K562 (cell line): Measurements from ENCODE around the gene YES1. TPM values are rescaled to one million over a fixed set of nuclear protein-coding genes. Genes with fewer than 3 reads are reported as not detected.

Source experiments
- ARHGAP35 ChIP-seq: fragments of 450-650 bp; IDR thresholded peaks from 2 replicates; pipeline ENCODE4 v1.6.1; 2018; ENCODE audit not compliant: partially characterized antibody
- ARID1B ChIP-seq: fragments of 450-650 bp; IDR thresholded peaks from 2 replicates; pipeline ENCODE4 v1.6.1; 2016; ENCODE audit warnings: antibody characterized with exemption, mild to moderate bottlenecking, inconsistent platforms
- BHLHE40 ChIP-seq: IDR thresholded peaks from 2 replicates; pipeline ENCODE4 v1.6.1; 2011; ENCODE audit warnings: low read length, improper control_type of control experiment
- CBX3 ChIP-seq, 2 experiments: IDR thresholded peaks; 1 replicate in 1 of 2; 2 replicates in 1 of 2; pipeline ENCODE4 v1.6.1; 2012; ENCODE audit warnings: inconsistent platforms in 2 of 2, low read length in 2 of 2, borderline replicate concordance in 1 of 2, control low read depth in 1 of 2
- CEBPB ChIP-seq: fragments of 450-650 bp; IDR thresholded peaks from 2 replicates; pipeline ENCODE4 v1.6.1; 2016; ENCODE audit warnings: missing genetic modification characterization, missing compliant biosample characterization
- CHD4 ChIP-seq: fragments of 200-600 bp; sonication (generic); IDR thresholded peaks from 3 replicates; pipeline ENCODE4 v1.6.1; 2012; ENCODE audit warnings: low read depth, mild to moderate bottlenecking, mixed read lengths, low read length, inconsistent platforms; ENCODE audit not compliant: insufficient read depth, insufficient replicate concordance, poor library complexity, severe bottlenecking
- ETV5 ChIP-seq: sonication (generic); formaldehyde crosslinking; IDR thresholded peaks from 2 replicates; pipeline ENCODE4 v1.4.0; 2020; ENCODE audit warnings: low read depth, mild to moderate bottlenecking, missing genetic modification reagents
- EZH2 ChIP-seq: IDR thresholded peaks from 2 replicates; pipeline ENCODE4 v1.6.1; 2012; ENCODE audit warnings: low read depth, mild to moderate bottlenecking, inconsistent platforms, low read length, borderline replicate concordance
- GTF2A2 ChIP-seq: IDR thresholded peaks from 2 replicates; pipeline ENCODE4 v1.6.1; 2016; ENCODE audit warnings: mild to moderate bottlenecking, missing genetic modification characterization, missing compliant biosample characterization
- HNRNPLL ChIP-seq: fragments of 200-400 bp; formaldehyde crosslinking; IDR thresholded peaks from 2 replicates; pipeline ENCODE4 v1.6.1; 2017; ENCODE audit warnings: low read length, low read depth, mild to moderate bottlenecking; ENCODE audit not compliant: poor library complexity, severe bottlenecking
- KLF6 ChIP-seq: fragments of 250-450 bp; sonication (Bioruptor Pico); IDR thresholded peaks from 2 replicates; pipeline ENCODE4 v1.4.0; 2020; ENCODE audit warnings: mild to moderate bottlenecking, moderate library complexity, borderline replicate concordance
- MCM5 ChIP-seq: fragments of 450-650 bp; IDR thresholded peaks from 2 replicates; pipeline ENCODE4 v1.6.1; 2016; ENCODE audit warnings: low read depth
- MXI1 ChIP-seq: IDR thresholded peaks from 2 replicates; pipeline ENCODE4 v1.6.1; 2011; ENCODE audit warnings: low read depth, mild to moderate bottlenecking, improper control_type of control experiment, low read length
- NCOA6 ChIP-seq: fragments of 450-650 bp; IDR thresholded peaks from 2 replicates; pipeline ENCODE4 v1.6.1; 2017; ENCODE audit warnings: mild to moderate bottlenecking
- POLR2AphosphoS5 ChIP-seq: IDR thresholded peaks from 2 replicates; pipeline ENCODE4 v1.6.1; 2011; ENCODE audit warnings: mild to moderate bottlenecking, low read depth, low read length, moderate library complexity; ENCODE audit not compliant: control insufficient read depth, insufficient read depth
- RAD21 ChIP-seq, 2 experiments: fragments of 250-450 bp in 1 of 2; fragments of 450-650 bp in 1 of 2; sonication (Bioruptor Pico) in 1 of 2; formaldehyde crosslinking in 1 of 2; IDR thresholded peaks in 1 of 2; conservative IDR thresholded peaks in 1 of 2; 2 replicates each; pipeline versions ENCODE4 v1.4.0 to v1.8.0; 2020 to 2022; ENCODE audit warnings: mild to moderate bottlenecking in 2 of 2, moderate library complexity in 1 of 2
- RBM39 ChIP-seq: fragments of 200-400 bp; formaldehyde crosslinking; optimal IDR thresholded peaks from 2 replicates; pipeline ENCODE3; 2018; ENCODE audit warnings: low read depth, low read length
- SP1 ChIP-seq: sonication (generic); formaldehyde crosslinking; IDR thresholded peaks from 2 replicates; pipeline ENCODE4 v1.8.1; 2022; ENCODE audit warnings: mild to moderate bottlenecking, missing genetic modification reagents
- TAL1 ChIP-seq: fragments of 450-650 bp; IDR thresholded peaks from 2 replicates; pipeline ENCODE4 v1.6.1; 2016; ENCODE audit warnings: mild to moderate bottlenecking
- ZNF140 ChIP-seq: fragments of 250-450 bp; sonication (Bioruptor Pico); IDR thresholded peaks from 2 replicates; pipeline ENCODE4 v1.8.0; 2021; ENCODE audit warnings: moderate library complexity, mild to moderate bottlenecking, inconsistent platforms
- ZNF146 ChIP-seq: IDR thresholded peaks from one replicate; pipeline ENCODE4 v1.6.1; 2018; ENCODE audit warnings: missing compliant biosample characterization; ENCODE audit not compliant: unreplicated experiment
- polyA plus RNA-seq, 8 experiments: library from polyadenylated mRNA; depleted of rRNA in 4 of 8; stranded (reverse) in 5 of 8; unstranded in 3 of 8; fragments of >200 nt; fragmentation: Nextera tagmentation in 2 of 8; fragmentation: Illumina TruSeq in 1 of 8; extraction: Ambion mirVana in 2 of 8; extraction: Trizol in 1 of 8; gene quantifications; 2 replicates each; pipeline versions ENCODE4 v1.2.1 to v1.2.3, GENCODE V29; 2011 to 2014; ENCODE audit warnings: inconsistent platforms in 1 of 8, missing spikeins in 1 of 8
- total RNA-seq, 7 experiments: library from RNA; depleted of rRNA in 6 of 7; stranded (reverse); fragments of >200 nt in 6 of 7; fragmentation: Illumina TruSeq in 2 of 7; extraction: Trizol in 2 of 7; gene quantifications; 2 replicates each; pipeline versions ENCODE4 v1.2.1 to v1.2.3, GENCODE V29; 2011 to 2021; ENCODE audit warnings: low replicate concordance in 1 of 7
- TF ChIP-seq, protein P1 (sequence below): fragments of 450-650 bp; formaldehyde crosslinking; IDR thresholded peaks from 2 replicates; pipeline ENCODE4 v1.4.0; 2022; ENCODE audit warnings: missing genetic modification characterization
- TF ChIP-seq, protein P2 (sequence below): sonication (generic); formaldehyde crosslinking; IDR thresholded peaks from 2 replicates; pipeline ENCODE4 v1.4.0; 2020; ENCODE audit warnings: mild to moderate bottlenecking, missing genetic modification reagents
- TF ChIP-seq, protein P3 (sequence below): fragments of 450-650 bp; conservative IDR thresholded peaks from 2 replicates; pipeline ENCODE4 v1.6.1; 2016; ENCODE audit warnings: missing genetic modification characterization, low read depth, mild to moderate bottlenecking, missing compliant biosample characterization, moderate library complexity

The YES1 gene
- total and polyA plus RNA-seq, 9 of the 15 experiments (the other 6 are each of a cell fraction or from before 2014, with no cell fraction given) = 37.2 to 115 (median 77.7) TPM

DNA sequence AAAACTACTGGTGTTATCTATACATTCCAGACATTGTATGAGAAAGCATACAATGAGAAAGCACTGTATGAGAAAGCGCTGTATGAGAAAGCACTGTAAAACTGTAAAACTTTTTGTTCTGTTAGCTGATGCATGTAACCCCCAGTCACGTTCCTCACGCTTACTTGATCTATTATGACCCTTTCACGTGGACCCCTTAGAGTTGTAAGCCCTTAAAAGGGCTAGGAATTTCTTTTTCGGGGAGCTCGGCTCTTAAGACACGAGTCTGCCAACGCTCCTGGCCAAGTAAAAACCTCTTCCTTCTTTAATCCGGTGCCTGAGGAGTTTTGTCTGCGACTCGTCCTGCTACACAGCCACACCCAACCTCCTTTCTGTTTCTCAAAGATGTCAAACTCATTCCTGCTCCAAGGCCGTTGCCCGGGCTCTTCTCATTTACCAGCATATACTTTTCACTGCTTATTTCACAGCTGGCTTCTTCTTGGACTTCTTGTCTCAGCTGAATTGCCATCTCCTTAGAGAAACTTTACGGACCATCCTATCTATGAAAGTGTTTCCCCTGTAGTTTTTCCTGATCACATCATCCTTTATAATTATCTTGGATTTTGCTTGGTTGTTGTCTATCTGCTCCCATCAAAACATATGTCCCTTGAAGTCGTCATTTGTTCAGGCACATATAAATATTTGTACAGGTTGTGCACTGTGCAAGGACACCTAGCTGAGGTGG, 29.8 kb upstream of the YES1 start (continued):
- TF ChIP-seq MXI1 (no peak), RBM39 (no peak), EZH2 (no peak), CBX3 (IDR thresholded peaks at IDR 0.05; ENCODE audit: borderline replicate concordance in 1 of 2, low read length in 2 of 2) (0 out of 3 replicates have a peak, but pooled peaks of 1 of the 2 experiments have one; percentile 33), MCM5 (no peak), ARID1B (peak; percentile 86), CHD4 (no peak), HNRNPLL (no peak), ZNF146 (CRISPR knock-in tag) (no peak), CEBPB (tag) (no peak), GTF2A2 (no peak), NCOA6 (no peak), ETV5 (CRISPR knock-in tag) (peak; percentile 38; the same call in 1 of the 2 replicates), KLF6 (CRISPR knock-in tag) (no peak), ARHGAP35 (no peak), RAD21 (CRISPR knock-in tag; conservative IDR thresholded peaks at IDR 0.05 in 1 of 2, IDR thresholded peaks at IDR 0.05 in 1 of 2) (no peak), SP1 (CRISPR knock-in tag) (no peak), TAL1 (peak; percentile 70), POLR2AphosphoS5 (no peak), BHLHE40 (peak; percentile 57), ZNF140 (CRISPR knock-in tag) (no peak)
- TF ChIP-seq, protein P1, sequence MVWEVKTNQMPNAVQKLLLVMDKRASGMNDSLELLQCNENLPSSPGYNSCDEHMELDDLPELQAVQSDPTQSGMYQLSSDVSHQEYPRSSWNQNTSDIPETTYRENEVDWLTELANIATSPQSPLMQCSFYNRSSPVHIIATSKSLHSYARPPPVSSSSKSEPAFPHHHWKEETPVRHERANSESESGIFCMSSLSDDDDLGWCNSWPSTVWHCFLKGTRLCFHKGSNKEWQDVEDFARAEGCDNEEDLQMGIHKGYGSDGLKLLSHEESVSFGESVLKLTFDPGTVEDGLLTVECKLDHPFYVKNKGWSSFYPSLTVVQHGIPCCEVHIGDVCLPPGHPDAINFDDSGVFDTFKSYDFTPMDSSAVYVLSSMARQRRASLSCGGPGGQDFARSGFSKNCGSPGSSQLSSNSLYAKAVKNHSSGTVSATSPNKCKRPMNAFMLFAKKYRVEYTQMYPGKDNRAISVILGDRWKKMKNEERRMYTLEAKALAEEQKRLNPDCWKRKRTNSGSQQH = no peak
- TF ChIP-seq, protein P2, sequence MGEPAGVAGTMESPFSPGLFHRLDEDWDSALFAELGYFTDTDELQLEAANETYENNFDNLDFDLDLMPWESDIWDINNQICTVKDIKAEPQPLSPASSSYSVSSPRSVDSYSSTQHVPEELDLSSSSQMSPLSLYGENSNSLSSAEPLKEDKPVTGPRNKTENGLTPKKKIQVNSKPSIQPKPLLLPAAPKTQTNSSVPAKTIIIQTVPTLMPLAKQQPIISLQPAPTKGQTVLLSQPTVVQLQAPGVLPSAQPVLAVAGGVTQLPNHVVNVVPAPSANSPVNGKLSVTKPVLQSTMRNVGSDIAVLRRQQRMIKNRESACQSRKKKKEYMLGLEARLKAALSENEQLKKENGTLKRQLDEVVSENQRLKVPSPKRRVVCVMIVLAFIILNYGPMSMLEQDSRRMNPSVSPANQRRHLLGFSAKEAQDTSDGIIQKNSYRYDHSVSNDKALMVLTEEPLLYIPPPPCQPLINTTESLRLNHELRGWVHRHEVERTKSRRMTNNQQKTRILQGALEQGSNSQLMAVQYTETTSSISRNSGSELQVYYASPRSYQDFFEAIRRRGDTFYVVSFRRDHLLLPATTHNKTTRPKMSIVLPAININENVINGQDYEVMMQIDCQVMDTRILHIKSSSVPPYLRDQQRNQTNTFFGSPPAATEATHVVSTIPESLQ (CRISPR knock-in tag) = no peak
- TF ChIP-seq, protein P3, sequence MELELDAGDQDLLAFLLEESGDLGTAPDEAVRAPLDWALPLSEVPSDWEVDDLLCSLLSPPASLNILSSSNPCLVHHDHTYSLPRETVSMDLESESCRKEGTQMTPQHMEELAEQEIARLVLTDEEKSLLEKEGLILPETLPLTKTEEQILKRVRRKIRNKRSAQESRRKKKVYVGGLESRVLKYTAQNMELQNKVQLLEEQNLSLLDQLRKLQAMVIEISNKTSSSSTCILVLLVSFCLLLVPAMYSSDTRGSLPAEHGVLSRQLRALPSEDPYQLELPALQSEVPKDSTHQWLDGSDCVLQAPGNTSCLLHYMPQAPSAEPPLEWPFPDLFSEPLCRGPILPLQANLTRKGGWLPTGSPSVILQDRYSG (tag) = no peak
